HEK293T (cell line): ENCODE results near the gene DOK6.

Experiments used
- CTCF ChIA-PET: fragments of 350-600 bp; formaldehyde crosslinking; extraction: SDS; loops from one replicate; lab custom pipeline; 2021; ENCODE audit warnings: antibody characterized with exemption, inconsistent platforms; lab: Yijun Ruan, JAX
- POLR2A ChIA-PET: fragments of 350-600 bp; formaldehyde crosslinking; extraction: SDS; loops from one replicate; lab custom pipeline; 2020; ENCODE audit warnings: antibody characterized with exemption, inconsistent platforms; lab: Yijun Ruan, JAX
- DNase-seq: peaks from one replicate; pipeline ENCODE4 v3.0.0; 2012; ENCODE audit warnings: mixed read lengths; ENCODE audit errors: extremely low spot score
- ARNT ChIP-seq: fragments of 450-650 bp; IDR thresholded peaks from 2 replicates; pipeline ENCODE4 v1.6.1; 2017; ENCODE audit warnings: mild to moderate bottlenecking
- BHLHE40 ChIP-seq: fragments of 450-650 bp; IDR thresholded peaks from 2 replicates; pipeline ENCODE4 v1.6.1; 2016; ENCODE audit warnings: mild to moderate bottlenecking, moderate library complexity, borderline replicate concordance
- CTBP1 ChIP-seq: fragments of 450-650 bp; IDR thresholded peaks from 2 replicates; pipeline ENCODE4 v1.6.1; 2016; ENCODE audit warnings: borderline replicate concordance
- ELF4 ChIP-seq: fragments of 450-650 bp; IDR thresholded peaks from 2 replicates; pipeline ENCODE4 v1.6.1; 2017; ENCODE audit warnings: antibody characterized with exemption
- FOXA1 ChIP-seq: fragments of 450-650 bp; IDR thresholded peaks from 2 replicates; pipeline ENCODE4 v1.6.1; 2016; ENCODE audit warnings: mild to moderate bottlenecking
- FOXK2 ChIP-seq: fragments of 450-650 bp; IDR thresholded peaks from 2 replicates; pipeline ENCODE4 v1.6.1; 2016; ENCODE audit warnings: mild to moderate bottlenecking
- FOXM1 ChIP-seq: fragments of 450-650 bp; IDR thresholded peaks from 2 replicates; pipeline ENCODE4 v1.6.1; 2017; ENCODE audit warnings: mild to moderate bottlenecking, borderline replicate concordance
- HDGF ChIP-seq: fragments of 450-650 bp; IDR thresholded peaks from 2 replicates; pipeline ENCODE4 v1.6.1; 2017; ENCODE audit warnings: antibody characterized with exemption, borderline replicate concordance
- L3MBTL2 ChIP-seq: fragments of 450-650 bp; conservative IDR thresholded peaks from 2 replicates; pipeline ENCODE4 v1.6.1; 2016; ENCODE audit warnings: mild to moderate bottlenecking
- LEF1 ChIP-seq: fragments of 450-650 bp; IDR thresholded peaks from 2 replicates; pipeline ENCODE4 v1.6.1; 2017; ENCODE audit warnings: mild to moderate bottlenecking, borderline replicate concordance
- NFRKB ChIP-seq: fragments of 450-650 bp; IDR thresholded peaks from 2 replicates; pipeline ENCODE4 v1.6.1; 2016; ENCODE audit warnings: mild to moderate bottlenecking, moderate library complexity
- PKNOX1 ChIP-seq: fragments of 450-650 bp; IDR thresholded peaks from 2 replicates; pipeline ENCODE4 v1.6.1; 2016
- SP1 ChIP-seq: fragments of 450-650 bp; IDR thresholded peaks from 2 replicates; pipeline ENCODE4 v1.6.1; 2017
- SUZ12 ChIP-seq: fragments of 450-650 bp; IDR thresholded peaks from 2 replicates; pipeline ENCODE4 v1.6.1; 2016; ENCODE audit warnings: mild to moderate bottlenecking
- TARDBP ChIP-seq: fragments of 450-650 bp; IDR thresholded peaks from 2 replicates; pipeline ENCODE4 v1.6.1; 2016
- ZNF384 ChIP-seq: fragments of 450-650 bp; IDR thresholded peaks from 2 replicates; pipeline ENCODE4 v1.6.1; 2016

Gene DOK6

DNA sequence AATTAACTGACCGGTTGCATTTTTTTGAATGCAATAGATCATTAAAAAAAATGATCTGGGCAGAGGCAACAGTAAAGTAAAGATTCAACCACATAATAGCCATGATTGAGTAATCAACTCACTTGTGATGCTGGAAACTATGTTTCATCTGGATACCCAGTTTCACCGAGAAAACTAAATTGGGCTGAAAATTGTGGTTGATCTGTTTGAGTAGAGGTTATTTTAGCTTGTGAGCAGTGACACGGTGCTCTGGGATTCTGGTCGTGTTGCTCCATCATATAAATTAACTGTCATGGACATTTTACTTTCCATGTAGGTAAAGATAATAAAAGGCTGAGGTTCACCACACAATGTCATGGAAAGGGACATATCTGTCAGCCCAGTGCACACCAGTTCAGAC is 488.3 kb downstream of the DOK6 start:
- POLR2A ChIA-PET: no interaction called here
- CTCF ChIA-PET: no interaction called here
- DNase-seq: no peak
- TF ChIP-seq ZNF384 (no peak), ARNT (no peak), PKNOX1 (no peak), SUZ12 (no peak), NFRKB (no peak)

DNA sequence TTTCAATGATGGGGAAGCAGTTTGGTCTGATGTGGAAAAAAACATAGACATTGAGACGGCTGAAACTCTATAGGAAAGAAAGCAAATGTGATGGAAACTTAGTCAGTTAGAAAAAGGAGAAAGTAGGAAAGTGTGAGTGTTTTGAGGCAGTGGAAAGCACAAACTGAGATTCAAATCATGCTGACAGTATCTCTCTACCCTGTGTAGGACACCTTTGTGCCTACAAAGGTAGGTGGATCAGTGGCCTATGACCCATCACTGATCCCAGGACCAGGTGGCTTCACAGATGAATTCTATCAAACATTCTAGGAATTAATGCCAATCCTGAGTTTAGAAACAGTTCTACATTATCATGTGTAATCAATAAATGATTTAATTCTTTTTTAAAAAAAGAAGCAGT is 489.9 kb downstream of the DOK6 start:
- ChIA-PET POLR2A (no interaction called here), CTCF (no interaction called here)
- DNase-seq: no peak
- TF ChIP-seq CTBP1 (no peak), TARDBP (no peak), SUZ12 (no peak), BHLHE40 (no peak), ZNF384 (no peak), ARNT (no peak), LEF1 (no peak), L3MBTL2 (no peak), SP1 (no peak), ELF4 (no peak), PKNOX1 (no peak), FOXA1 (no peak), FOXM1 (no peak), FOXK2 (no peak), HDGF (no peak), NFRKB (no peak)

- TF ChIP-seq L3MBTL2 (no peak), ARNT (no peak), NFRKB (no peak), SUZ12 (no peak), SP1 (no peak), PKNOX1 (no peak), LEF1 (no peak), FOXM1 (no peak), CTBP1 (no peak), FOXA1 (no peak), FOXK2 (no peak), TARDBP (no peak), HDGF (no peak)
- no peak for DNase-seq
- POLR2A ChIA-PET: no interaction called here
- CTCF ChIA-PET: no interaction called here
Measured at GRCh38 chr18:69894467-69894866, 493.8 kb downstream of the DOK6 start.

- TF ChIP-seq LEF1 (no peak), BHLHE40 (no peak), FOXA1 (no peak), ZNF384 (no peak), SUZ12 (no peak), CTBP1 (no peak), HDGF (no peak), TARDBP (no peak), L3MBTL2 (no peak), NFRKB (no peak), ARNT (no peak), SP1 (no peak), ELF4 (no peak), PKNOX1 (no peak)
- CTCF ChIA-PET: no interaction called here
- POLR2A ChIA-PET: no interaction called here
- DNase-seq: no peak
Measured at GRCh38 chr18:69895066-69896047, 494.7 kb downstream of the DOK6 start.

- CTCF ChIA-PET: no interaction called here
- no peak for TF ChIP-seq SP1
- TF ChIP-seq ARNT: no peak
- TF ChIP-seq BHLHE40: no peak
- no peak for TF ChIP-seq TARDBP
- no peak for TF ChIP-seq LEF1
- TF ChIP-seq NFRKB: no peak
- TF ChIP-seq SUZ12: no peak
- no peak for TF ChIP-seq FOXA1
- TF ChIP-seq FOXK2: no peak
- no peak for TF ChIP-seq ZNF384
- TF ChIP-seq PKNOX1: no peak
- no peak for TF ChIP-seq HDGF
- TF ChIP-seq L3MBTL2: no peak
- no peak for TF ChIP-seq ELF4
- no peak for TF ChIP-seq CTBP1
- no peak for TF ChIP-seq FOXM1
- DNase-seq: no peak
- POLR2A ChIA-PET: no interaction called here
Measured at GRCh38 chr18:69897397-69898108, 496.9 kb downstream of the DOK6 start.
